LNCaP clone FGC (cell line): Measurements from ENCODE around the gene SCRN2.

Experiments used
- DNase-seq: peaks from one replicate; pipeline ENCODE4 v3.0.0-alpha.2; 2011; ENCODE audit warnings: low read depth
- H3K4me3 ChIP-seq: 2 replicates; pipeline ENCODE4 v1.5.1; 2011; ENCODE audit warnings: mild to moderate bottlenecking, low read depth, low read length, control low read depth
- TF ChIP-seq, protein P1 (sequence below): IDR thresholded peaks from 2 replicates; pipeline ENCODE4 v1.5.1; 2012; ENCODE audit warnings: mild to moderate bottlenecking; ENCODE audit not compliant: control insufficient read depth, insufficient read depth; ENCODE audit errors: extremely low read depth

The SCRN2 gene

DNA sequence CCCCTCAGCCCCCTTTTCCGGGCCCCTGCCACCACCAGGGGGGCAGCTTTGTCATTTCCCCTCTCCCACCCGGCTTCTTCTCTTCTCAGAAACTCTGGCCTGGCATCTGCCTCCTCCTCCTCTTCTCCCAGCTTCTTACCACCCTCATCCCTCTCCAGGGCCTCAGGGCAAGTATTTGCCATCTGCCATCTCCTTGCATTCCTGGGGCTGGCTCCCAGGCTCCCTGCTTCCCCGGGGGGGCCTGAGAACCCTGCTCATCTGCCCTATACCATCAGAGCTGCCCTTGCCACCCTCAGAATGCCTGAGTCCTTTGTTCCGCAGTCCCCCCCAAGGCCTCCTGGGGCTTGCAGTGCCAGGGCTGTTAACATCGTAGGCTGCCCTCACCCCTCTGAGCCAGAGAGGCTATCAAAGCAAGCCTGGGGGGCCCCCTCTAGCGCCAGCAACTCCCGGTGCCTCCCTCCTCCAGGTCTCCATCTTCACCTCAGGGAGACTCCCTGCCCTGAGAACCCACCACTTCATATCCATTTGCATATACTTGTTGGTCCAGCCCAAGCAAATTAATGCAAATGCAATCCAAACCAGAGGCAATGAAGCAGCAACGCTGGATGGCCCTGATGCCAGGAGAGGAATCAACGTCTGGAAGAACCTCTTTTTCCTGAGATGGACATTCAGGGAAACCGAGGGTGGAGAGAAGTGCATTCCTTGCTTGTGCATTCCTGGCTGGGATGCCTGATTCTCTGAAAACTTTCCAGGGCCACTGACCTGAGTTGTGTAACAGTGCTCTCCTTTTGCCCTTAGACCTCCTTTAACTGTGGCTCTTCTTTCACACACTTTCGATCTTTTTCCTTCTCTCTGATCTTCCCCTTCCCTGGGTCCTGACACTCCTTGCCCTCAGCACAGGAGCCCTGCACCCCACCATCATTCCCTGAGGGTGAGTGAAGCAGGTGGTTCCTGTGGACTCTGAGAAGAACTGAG lies 34.2 kb upstream of the SCRN2 start:
- DNase-seq: no peak
- H3K4me3 ChIP-seq: no peak overlapping the region

DNA sequence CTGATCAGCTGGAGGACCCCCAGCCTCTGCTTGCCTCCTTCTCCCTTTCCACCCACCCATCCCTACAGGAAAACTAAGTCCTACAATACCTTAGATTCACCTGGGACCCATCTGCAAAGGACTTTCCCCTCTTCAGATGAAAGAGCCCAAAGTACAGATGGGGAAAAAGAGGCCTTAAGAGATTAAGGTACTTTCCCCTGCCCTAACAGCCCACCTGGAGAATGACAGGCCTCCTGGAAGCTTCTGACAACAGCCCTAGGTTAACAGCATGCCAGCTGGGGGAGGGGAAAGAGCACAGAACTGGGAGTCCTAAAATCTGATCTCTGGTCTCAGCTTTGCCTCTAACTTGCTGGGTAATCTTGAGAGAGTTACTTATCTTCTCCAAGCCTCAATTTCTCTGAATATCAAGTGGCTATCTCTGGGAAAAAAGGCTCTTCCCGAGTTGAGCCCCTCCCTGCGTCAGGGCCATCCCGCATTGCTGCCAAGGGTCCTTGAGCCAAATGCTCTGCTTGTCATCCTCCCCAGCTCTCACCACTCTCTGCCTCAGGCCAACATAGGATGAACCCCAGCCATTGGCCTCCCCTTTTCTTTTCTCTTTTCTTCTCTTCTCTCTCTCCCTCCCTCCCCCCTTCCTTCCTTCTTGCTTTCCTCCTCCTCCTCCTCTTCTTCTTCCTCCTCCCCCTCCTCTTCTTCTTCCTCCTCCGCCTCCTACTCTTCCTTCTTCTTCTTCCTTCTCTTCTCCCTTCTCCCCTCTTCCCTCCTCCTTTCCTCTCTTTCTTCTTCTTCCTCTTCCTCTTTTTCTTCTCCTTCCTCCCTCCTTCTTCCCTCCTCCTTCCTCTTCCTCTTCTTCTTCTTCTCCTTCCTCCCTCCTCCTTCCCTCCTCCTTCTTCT lies 32.4 kb upstream of the SCRN2 start:
- no peak for DNase-seq
- no peak overlapping the region for H3K4me3 ChIP-seq
- TF ChIP-seq, protein P1, sequence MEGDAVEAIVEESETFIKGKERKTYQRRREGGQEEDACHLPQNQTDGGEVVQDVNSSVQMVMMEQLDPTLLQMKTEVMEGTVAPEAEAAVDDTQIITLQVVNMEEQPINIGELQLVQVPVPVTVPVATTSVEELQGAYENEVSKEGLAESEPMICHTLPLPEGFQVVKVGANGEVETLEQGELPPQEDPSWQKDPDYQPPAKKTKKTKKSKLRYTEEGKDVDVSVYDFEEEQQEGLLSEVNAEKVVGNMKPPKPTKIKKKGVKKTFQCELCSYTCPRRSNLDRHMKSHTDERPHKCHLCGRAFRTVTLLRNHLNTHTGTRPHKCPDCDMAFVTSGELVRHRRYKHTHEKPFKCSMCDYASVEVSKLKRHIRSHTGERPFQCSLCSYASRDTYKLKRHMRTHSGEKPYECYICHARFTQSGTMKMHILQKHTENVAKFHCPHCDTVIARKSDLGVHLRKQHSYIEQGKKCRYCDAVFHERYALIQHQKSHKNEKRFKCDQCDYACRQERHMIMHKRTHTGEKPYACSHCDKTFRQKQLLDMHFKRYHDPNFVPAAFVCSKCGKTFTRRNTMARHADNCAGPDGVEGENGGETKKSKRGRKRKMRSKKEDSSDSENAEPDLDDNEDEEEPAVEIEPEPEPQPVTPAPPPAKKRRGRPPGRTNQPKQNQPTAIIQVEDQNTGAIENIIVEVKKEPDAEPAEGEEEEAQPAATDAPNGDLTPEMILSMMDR: no peak

More for the DNA sequence above, 34.2 kb upstream of the SCRN2 start:
- TF ChIP-seq, protein P1: no peak

DNA sequence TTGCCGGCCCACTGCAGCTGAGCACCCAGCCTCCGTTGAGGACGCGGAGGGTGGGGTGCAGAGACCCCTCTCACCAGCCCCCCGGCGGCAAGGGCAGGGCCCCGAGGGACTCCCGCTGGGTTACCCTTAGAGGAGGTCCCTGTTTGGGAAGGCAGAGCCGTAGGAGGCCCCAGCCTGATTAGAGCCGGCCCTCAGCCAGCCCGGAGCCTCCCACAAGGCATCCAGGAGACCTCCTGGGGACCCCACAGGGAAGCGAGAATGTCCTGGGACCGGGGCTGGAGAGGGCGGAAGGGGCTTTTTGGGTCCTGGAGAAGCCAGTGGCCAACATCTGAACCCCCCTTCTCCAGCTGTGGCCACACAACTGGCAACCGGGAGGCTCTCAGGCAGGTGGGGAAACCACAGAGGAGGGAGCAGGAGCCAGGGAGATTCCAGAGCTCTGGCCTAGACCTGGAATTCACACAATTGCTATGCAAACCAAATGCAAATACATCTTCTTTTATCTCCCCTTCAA lies 31.6 kb upstream of the SCRN2 start:
- H3K4me3 ChIP-seq: no peak overlapping the region
- no peak for DNase-seq
- TF ChIP-seq, protein P1: no peak

DNA sequence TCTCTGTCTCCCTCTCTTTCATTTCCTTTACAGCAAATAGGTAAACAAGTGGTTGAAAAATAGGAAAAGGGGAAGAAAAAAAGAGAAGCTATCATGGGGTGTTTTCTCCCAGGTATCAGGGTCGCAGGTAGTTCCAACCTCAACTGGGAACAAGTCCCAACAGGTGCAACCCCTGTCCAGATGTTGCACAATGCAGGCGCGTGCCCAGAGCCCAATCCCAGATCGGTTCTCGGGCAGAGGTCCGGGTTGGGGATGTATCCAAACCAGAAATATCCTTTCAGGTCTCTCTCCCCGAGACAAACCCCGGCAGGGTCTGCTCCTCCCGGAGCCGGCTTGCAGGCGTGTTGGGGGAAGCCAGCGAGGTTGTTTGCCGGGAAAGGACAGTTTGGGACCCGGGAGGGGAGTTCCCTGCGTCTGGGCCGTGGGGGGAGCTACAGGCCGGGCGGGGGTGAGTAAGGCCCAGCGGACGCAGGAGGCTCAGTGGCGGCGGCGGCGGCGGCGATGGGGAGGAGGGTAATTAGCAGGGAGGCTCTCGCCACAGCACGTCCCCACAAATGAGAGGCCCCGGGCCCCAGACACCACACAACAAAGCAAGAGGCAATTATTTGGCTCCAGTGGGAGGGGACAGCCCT lies 31.1 kb upstream of the SCRN2 start:
- no peak overlapping the region for H3K4me3 ChIP-seq
- DNase-seq: no peak
- TF ChIP-seq, protein P1: no peak

DNA sequence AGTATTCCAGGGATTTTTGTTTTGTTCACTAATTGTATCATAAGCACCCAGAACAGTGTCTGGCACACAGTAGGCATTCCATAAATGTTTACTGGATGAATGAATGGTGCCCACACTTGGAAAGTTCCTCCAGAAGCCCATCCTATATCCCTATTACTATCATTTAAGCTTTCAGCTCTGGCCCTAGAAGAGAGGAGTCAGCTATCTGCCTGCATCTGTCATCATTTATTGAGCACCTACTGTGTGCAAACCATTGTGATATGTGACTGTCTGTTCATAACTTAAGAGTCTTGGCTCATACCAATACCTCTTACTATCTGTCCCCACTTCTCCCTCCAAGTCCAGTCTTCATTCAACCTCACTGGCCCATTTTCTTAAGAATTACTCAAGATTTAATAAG lies 30.0 kb upstream of the SCRN2 start:
- TF ChIP-seq, protein P1: no peak
- DNase-seq: no peak
- H3K4me3 ChIP-seq: no peak overlapping the region

DNA sequence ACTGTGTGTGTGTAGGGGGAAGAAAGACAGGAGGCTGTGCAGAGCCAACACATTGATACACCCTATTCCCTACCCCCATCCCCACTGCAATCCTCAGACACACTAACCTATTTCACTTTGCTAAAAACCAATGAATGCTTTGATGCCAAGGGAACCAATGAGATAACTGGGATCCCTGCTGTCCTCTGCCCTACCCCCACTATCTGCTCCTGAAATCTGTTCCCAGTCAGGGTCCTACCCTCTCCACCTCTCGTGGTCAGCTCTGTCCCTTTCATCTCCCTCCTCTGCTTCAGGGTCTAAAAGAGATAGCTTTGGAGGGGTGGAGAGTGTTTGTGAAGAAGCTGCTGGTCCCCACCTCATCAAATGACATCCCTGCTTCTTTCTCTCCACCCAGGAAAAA lies 29.0 kb upstream of the SCRN2 start:
- TF ChIP-seq, protein P1: no peak
- DNase-seq: no peak
- H3K4me3 ChIP-seq: no peak overlapping the region
